HG03025 (cell line): Measurements from ENCODE around the gene NTSR2.
"Not testable (repeated sequence)": the region's sequence is repeated elsewhere in the genome, so short reads cannot be mapped to it uniquely, and the experiment has no call there.

Experiments
- ATAC-seq: cut with Tn5 transposase; IDR thresholded peaks from one replicate; pipeline ENCODE4 v1.9.1; 2021; ENCODE audit warnings: mild to moderate bottlenecking, moderate library complexity; ENCODE audit not compliant: unreplicated experiment, low FRiP score

The NTSR2 gene

DNA sequence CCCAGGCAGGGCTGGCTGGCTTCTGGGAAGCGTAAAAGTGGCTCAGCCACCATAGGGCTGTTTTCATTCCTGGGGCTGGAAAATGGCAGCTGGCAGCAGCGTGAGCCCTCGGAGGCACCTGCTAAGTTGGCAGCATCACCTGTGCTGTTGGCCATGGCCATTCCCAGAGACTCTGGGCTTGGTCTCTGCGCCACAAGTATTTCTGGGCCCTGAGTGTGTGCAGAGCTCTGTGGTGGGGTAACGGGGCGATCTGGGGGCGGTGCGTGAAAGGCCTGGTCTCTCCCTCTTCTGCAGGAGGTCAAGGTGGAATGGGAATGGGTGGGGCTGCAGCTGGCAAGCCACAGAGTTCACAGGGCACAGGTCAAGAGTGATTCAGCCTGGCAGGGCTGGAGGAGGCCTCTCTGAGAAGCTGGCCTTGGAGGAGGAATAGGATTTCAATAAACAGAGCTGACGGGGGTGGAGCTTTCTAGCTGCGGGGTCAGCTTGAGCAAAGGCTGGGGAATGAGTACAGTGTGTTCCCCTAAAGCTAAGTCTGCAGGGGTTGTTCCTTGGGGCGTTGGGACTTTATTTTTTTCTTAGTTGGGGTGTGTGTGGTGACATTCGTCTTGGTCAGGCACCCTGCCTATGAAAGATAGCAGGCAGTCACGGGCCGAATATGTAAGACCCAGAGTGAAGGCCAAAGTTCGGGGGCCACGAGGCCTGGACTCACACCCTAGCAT, 10.3 kb upstream of the NTSR2 start:
- ATAC-seq, result no peak

DNA sequence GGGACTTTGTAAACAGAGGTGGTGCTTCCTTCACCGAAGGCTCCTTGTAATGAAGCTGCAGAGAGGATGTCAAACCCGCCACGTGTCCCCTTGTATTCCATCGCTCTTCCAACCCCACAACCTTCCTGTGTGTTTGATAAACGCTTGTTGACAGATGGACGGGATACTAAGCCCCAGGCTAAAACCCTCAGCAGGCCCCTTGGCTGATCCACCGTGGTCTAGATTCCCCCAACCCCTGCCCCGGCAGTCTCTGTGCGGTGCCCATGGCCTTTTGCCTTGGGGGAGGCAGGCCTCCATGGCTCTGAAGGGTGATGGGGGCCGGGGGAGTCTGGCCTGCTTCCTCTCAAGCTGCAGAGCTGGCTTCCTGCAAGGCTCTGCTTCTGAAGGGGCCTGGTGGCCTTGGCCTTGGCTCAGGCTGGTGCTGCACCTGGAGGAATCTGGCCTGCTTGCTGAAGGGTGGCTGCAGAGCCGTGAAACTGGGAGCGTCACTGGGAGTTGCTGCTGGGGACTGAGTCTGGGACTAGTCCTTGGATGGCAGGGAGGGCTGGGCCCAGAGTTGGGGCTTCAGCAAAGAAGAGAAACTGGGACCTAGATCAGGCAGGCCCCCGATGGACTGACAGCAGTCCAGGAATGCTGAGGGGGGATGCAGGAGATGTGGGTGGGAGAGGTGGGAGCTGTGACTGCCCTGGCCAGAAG, 9.6 kb upstream of the NTSR2 start:
- ATAC-seq, result no peak

DNA sequence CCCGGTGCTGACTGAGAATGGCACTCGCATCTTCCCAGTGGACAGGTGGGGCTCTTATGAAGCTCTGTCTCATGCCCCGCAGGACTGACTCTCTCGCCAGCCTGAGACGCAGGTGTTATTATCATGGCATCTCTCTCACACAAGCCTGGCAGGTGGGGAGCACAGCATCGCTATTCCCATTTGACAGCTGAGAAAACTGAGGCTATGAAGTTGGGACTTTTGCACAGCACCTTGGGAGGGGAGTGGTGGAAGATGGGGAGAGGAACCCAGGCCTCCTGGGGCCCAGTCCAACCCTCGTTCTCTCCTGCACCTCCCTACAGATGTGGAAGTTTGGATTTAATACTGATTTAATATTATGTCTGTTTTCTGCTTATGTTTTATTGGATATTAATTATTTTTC, 9.0 kb upstream of the NTSR2 start:
- no peak for ATAC-seq

DNA sequence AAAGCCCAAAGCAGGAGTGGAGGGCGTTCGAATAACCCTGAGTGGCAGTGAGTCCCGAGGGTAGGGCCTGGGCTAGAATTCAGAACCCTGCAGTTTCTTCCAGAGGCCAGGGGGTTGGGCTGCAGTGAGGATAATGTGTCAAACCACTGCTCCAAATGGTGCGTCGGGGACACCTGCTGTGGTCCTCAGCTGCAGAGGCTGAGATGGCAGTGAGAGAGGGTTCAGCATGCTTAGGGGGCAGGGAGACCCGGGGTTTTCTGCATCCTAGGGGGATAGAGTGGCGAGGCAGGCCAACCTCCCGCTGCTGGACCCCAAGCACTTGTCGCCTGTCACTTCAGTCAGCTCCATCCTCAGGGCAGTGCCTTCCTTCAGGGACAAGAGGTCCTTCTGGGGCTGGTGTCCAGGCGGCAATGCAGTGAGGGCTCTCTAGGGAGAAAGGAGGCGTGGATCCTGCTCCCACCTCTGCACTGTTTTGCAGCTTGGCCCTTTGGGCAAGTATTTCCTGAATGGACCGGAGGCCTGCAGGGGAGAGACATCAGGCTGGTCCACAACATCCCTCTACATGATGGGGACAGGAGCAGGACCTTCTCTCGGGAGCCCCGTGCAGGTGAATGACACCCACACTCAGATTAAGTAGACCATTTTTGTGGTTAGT, 8.4 kb upstream of the NTSR2 start:
- ATAC-seq, result no peak

DNA sequence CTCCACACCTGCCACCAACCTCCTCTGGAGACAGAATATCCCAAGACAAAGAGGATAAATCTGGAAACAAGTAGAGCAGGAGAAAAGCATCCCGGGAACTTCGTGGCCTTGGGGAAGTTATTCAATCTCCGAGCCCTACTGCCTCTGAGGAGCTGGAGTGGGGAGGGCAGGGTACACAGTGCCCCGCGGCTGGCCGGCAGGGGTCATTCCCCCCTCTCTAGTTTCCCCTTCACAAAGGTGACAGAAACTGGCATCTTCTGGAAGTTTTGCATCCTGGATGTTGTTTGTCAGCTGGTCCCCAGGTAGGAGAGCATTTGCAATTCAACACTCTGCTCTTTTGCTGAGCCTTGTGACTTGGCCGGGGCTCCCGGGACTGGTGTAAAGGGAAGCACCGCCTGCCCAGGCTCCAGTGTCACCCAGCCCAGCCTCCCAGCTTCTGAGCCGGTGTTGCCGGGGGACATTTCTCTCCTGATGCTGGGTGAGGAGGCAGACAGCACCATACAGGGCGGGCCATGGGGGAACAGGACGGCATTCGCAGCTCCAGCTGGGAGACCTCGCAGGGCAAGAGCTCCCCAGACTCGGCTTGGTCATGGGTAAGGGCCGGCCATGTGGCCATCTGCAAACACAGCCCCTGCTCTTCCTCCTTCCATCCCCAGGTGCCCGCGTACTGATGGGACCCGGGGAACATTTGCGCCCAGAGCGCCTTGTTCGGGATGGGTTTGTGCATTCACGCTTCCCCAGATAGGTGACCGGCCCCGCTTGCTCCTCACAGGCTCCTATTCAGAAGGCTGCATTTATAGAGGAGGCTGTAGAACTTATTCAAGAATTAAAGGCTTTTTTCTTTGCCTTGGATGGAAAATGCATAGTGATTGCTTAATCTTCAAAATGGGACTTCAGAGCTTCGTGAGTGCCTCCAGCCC, 7.4 kb upstream of the NTSR2 start:
- ATAC-seq, result no peak

DNA sequence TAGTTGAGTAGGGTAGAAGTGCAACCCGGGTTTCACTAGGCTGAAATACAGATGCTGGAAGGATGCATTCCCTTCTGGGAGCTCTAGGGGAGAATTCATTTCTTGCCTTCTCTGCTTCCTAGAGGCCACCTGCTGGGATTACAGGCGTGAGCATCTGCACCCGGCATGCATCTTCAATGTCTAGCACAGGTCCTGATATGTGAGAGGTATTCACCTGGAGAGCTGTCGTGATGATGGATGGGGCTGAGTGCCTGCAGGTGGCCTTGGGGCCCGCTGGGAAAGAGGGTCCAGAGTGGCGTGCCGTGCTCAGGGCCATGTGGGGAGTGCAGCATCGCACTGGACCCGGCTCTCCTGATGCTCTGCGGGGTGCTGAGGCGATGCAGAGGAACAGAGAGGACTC, 6.6 kb upstream of the NTSR2 start:
- ATAC-seq, result no peak

DNA sequence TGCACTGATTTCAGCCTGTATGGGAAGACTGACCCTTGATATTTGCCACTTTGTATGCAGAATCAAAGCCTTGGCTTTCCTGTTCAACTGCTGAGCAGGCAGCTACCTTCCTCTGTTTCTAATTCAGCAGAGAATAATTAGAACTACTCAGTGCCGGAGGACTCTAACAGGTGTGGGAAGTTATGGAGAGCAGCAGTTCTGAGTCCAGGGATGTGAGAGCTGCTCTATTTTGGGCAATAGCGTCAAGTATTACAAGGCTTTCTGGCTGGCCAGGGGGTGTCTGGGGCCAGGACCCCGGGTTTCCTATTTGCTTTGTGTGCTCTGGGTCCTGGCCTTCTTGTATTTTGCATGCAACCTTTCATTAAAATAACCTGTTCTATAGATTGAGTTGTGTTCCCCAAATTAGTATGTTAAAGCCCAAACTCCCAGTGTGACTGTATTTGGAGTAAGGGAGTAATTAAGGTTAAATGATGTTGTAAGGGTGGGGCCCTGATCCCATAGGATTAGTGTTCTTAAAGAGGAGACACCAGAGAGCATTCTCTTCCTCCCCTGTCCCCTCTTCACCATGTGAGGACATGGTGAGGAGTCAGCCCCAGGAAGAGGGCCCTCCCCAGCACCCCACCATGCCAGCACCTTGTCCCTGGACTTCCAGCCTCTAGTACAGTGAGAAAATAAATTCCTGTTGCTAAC, 5.6 kb upstream of the NTSR2 start:
- ATAC-seq, result no peak

DNA sequence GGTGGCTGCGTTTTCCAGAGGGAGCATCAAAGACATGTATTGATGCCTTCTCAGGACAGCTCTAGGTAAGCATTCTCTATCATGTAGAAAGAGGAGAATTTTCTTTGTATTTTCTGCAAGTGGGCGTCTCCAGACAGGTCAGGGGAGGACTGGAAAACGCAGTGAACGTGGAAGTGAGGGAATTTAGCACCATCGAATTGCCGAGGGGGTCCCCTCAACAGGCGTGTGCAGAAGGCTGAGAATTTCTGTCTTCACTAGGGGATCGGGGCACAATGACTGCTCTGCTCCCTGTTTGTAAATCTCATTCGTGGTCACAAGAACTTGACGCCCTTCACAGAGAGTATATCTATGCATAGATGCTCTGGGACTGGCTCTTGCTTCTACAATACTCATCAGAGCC, 5.0 kb upstream of the NTSR2 start:
- ATAC-seq, result no peak

DNA sequence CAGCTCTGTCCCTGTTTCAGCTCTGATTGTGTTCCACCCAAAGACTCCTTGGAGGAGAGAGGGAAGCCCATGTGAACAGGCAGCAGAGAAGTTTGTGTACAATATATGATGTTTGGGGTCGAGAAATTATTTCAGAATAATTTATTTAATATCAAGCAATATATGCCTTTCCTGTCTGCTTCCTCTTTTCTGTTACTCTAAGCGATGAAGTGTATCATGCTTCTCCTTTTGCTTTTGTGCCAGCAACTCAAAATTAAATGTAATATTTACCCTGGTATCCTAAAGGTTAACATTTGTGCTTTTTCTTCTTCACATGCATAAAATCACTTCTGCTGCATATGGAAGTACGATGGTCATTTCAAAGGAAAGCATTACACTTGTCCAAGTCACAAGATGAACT, 2.4 kb upstream of the NTSR2 start:
- no peak for ATAC-seq

DNA sequence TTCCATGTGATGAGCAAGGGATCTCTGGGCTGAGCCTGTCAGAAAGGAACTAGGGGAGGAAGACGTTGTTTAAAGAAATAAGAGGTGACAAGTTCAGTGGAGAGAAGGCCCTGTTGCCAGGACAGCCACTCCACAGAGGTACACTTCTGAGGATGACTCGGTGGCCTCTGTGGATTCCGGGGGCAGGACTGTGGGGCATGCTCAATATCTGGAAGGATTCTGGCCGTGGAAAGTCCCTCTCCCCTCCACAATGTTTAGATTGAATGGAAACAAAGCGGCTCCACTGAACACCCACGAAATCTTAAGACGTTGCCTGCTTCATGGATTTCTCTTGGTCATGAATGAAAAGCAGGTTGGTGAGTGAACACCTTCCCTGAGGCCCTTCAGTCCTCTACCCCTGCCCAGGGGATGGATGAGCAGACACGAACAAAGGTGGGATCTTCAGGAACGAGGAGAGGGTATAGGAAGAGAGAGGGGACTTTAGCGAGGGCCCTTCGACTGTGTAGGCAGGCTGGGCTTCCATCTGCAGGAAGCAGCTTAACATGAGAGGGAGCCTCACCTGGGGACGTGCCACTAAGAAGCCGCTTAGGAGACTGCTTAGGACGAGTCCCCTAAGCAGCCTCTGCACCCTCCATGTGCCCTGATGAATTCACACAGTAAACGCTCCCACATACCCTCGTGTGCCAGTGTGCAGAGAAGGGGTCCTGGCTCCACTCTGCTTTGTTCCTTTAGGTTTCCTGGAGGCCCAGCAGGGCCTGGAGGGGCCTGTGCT, 1.9 kb downstream of the NTSR2 start:
- no peak for ATAC-seq

DNA sequence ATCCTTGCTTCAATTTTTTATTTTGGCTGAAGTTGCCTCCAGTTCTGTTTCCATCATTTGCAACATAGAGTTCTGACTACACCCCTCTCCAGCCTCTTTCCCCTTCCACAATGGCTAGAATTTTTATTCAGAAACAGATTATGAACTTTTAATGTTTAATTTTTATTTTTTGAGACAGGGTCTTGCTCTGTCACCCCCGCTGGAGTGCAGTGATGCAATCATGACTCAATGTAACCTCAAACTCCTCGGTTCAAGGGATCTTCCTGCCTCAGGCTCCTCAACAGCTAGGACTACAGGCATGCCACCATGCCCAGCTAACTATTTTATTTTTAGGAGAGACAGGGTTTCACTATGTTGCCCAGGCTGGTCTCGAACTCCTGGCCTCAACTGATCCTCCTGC, 2.8 kb downstream of the NTSR2 start:
- no peak for ATAC-seq

DNA sequence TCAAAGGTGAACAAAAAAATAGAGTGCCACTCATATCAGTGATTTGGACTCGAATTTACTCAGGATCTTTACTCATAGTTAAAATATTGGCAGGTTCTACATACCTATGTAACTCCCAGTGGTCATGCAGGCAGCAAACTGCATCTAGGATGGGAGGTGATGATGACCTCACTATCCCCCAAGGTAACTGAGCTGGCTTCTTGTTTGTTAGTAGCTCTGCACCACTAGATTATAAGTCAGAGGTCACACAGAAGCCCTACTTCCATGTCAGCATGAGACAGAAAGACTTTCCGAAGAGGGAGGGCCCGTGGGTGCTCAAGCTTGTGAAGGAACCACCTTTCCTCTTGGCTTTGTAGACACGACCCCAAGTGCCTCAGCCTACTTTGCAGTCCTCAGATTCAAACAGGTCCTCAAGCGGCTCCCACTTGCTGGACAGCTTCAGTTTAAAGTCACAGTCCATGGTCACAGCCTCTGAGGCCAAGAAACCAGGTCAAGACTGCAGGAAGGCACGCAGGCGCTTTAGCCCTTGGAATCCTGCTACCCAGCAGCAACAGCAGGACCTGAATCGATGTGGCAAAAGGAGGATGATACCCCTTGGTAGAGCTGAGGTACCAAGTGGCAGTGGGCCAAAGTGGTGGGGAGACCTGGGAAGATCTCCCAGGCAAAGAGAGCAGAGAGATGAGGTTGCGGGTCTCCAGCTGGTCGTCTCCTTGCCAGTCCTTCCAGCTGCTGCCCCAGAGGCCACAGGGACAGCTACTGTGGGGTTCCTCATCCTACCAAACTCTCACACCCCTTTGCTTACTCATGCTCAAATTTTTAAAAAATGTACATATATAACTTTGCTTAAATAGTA, 4.3 kb downstream of the NTSR2 start:
- ATAC-seq, result no peak

DNA sequence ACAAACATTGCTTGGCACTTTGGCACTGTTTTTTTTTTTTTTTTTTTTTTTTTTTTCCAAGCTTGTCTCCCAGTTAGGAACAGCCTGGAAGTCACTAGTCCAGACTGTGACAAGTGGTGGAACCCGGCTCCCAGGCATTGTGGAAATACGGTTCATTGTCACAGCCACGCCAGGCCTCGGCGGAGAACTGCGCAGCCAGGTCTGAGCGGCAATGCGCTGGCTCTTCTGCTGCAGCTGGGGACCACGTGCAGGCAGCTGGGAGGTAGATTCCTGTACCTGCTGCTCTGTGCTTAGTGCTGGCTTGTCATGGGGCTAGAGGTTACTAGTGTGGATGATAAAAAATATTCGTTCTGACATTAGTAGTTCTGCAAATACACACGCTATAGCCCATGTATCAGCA, 5.0 kb downstream of the NTSR2 start:
- no peak for ATAC-seq

DNA sequence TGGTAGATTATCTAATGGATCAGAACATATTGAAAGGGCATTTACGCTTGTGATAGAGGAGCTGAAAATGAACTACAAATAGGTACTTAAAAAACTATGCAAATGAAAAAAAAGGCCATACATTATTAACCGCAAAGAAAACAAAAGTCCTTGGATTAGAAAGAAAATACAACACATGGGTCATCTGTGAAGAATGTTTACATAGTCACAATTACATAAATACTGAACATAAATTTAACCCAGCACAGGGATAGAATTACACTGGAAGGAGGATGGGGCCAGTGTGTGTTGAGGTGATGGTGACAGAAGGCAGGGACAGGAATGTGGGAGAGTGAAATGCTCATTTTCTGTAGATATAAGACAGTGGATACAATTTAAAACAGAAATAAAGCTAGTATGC, 6.6 kb downstream of the NTSR2 start:
- no peak for ATAC-seq

DNA sequence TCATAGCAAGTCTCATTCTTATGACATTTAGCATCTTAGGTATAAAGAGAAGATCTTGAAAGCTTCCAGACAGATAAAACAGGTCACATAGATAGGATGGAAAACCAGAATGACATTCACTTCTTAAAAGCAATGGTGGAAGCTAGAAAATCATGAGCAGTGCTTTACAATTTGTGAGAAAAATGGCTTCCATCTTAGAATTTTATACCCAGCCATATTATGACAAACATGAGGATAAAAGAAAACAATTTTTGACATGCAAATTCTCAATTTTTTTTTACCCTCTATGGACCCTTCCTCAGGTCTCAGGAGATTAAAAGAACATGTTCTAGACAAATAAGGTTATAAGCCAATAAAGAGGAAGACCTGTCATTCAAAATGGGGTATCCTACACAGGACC, 7.1 kb downstream of the NTSR2 start:
- no peak for ATAC-seq

DNA sequence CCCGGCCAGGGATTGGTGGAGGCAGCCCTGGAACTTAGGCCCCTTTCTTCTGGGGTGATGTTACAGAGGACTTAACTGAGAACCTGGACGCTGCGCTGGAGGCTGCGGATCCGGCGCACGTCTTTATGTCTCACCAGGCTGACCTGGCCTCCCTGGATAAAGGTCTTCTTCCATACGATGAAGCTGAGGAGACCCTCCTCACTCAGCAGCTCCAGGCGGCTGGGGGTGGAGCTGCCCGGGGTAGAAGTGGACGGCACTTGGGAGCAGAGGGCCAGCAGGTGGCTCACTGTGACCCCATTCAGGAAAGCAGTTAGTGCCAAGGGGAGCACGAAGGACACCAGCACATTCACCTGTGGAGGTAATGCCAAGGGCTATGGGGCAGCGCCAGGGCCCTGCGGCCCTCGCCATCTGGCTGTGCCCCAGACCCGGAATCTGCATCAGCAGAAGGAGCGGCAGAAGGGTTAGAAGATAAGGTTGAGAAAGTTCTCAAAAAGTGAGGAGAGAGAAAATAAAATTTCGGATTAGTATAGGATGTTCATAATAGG, 8.0 kb downstream of the NTSR2 start:
- no peak for ATAC-seq

DNA sequence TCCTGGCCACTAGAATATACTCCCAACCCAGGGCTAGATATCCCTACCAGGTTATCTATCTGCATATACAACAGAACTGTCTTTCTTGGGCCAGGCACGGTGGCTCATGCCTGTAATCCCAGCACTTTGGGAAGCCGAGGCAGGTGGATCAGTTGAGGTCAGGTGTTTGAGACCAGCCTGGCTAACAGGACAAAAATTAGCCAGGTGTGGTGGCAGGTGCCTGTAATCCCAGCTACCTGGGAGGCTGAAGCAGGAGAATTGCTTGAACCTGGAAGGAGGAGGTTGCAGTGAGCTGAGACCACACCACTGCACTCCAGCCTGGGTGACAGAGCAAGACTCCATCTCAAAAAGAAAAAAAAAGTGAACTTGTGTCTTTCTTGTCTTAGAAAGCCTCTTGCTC, 9.6 kb downstream of the NTSR2 start:
- not testable (repeated sequence) for ATAC-seq

DNA sequence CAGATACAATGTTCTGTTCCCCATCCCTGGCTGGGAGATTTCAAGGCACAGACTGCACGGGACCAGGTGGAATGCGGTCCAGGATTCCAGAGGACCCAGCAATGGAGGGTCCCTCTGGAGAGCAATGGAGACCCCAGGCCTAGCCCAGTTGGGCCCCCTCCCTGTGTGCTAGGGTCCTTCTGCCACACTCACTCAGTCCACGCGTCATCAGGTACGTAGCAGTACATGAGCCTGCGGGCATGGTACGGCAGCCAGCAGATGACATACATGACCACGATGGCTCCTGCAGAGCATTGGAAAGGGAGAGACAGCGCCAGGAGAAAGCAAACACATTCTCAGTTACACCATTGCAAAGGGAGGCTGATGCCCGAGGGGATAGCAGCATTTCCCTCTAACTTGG, 10.1 kb downstream of the NTSR2 start:
- ATAC-seq, result no peak
